GM21367 (cell line): Measurements from ENCODE around the gene UBE2Z.

Experiments used
- ATAC-seq: cut with Tn5 transposase; IDR thresholded peaks from one replicate; pipeline ENCODE4 v1.9.1; 2021; ENCODE audit not compliant: unreplicated experiment

Gene UBE2Z

GRCh38 chr17:48952904-48953303 lies 44.7 kb downstream of the UBE2Z start:
- no peak for ATAC-seq

- no peak for ATAC-seq
Observed at GRCh38 chr17:48954300-48954755, 46.1 kb downstream of the UBE2Z start.

GRCh38 chr17:48960834-48961515 lies 52.8 kb downstream of the UBE2Z start:
- no peak for ATAC-seq

- ATAC-seq, result no peak
Observed at GRCh38 chr17:48961516-48962233, 53.5 kb downstream of the UBE2Z start.

GRCh38 chr17:48970224-48970623 lies 62.0 kb downstream of the UBE2Z start:
- ATAC-seq, result no peak

GRCh38 chr17:48970865-48971687 lies 62.9 kb downstream of the UBE2Z start:
- no peak for ATAC-seq

GRCh38 chr17:48972749-48973097 lies 64.5 kb downstream of the UBE2Z start:
- ATAC-seq, result no peak

GRCh38 chr17:48973806-48974205 lies 65.6 kb downstream of the UBE2Z start:
- ATAC-seq, result no peak
